Measurements from ENCODE around the gene DOCK7.

GRCh38 chr1:62672029-62672428 lies 16.2 kb downstream of the DOCK7 start:
- TF ChIP-seq TAF1 (IDR thresholded peaks at IDR 0.05; ENCODE audit: borderline replicate concordance, insufficient read depth, low read length) (no peak), POLR2AphosphoS5 (IDR thresholded peaks at IDR 0.05; ENCODE audit: low read depth, low read length) (no peak), REST (IDR thresholded peaks at IDR 0.05; ENCODE audit: insufficient read depth in 1 of 2, low read depth in 2 of 2, low read length in 2 of 2) (no peak)

Data from PFSK-1 (cell line).